ENCODE results near the gene C1orf159.
"Not testable (repeated sequence)": the region's sequence is repeated elsewhere in the genome, so short reads cannot be mapped to it uniquely, and the experiment has no call there.

Gene C1orf159

DNA sequence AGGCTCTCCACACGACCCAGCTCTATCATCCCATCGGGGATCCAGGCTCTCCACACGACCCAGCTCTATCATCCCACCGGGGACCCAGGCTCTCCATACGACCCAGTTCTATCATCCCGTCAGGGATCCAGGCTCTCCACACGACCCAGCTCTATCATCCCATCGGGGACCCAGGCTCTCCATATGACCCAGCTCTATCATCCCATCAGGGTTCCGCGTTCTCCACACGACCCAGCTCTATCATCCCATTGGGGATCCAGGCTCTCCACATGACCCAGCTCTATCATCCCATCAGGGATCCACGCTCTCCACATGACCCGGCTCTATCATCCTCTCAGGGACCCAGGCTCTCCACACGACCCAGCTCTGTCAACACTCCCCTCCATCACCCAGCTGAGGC lies 37.3 kb upstream of the C1orf159 start:
- not testable (repeated sequence) for H3K18ac ChIP-seq (ENCODE audit: low read length); H4K5ac ChIP-seq (ENCODE audit: low read length); H3K23ac ChIP-seq (ENCODE audit: low read length); H3K27me3 ChIP-seq (ENCODE audit: insufficient read depth, low read length, poor library complexity); H3K27ac ChIP-seq (ENCODE audit: low read depth, low read length); H2BK15ac ChIP-seq (replicated peaks; ENCODE audit: low read depth); H4K8ac ChIP-seq (ENCODE audit: low read depth, low read length); H3K4me3 ChIP-seq (ENCODE audit: low read length); H2AK5ac ChIP-seq (ENCODE audit: low read length); H3K4ac ChIP-seq (ENCODE audit: low read depth, low read length); H3K79me2 ChIP-seq (ENCODE audit: control insufficient read depth, insufficient read depth, low read length); H3K56ac ChIP-seq (ENCODE audit: low read length); H3K79me1 ChIP-seq (ENCODE audit: low read length); H3K36me3 ChIP-seq (ENCODE audit: control insufficient read depth, insufficient read depth, low read length); H2BK120ac ChIP-seq (ENCODE audit: low read depth, low read length); DNase-seq; H3K9ac ChIP-seq (ENCODE audit: low read length); H3K4me2 ChIP-seq (ENCODE audit: low read length); H2BK5ac ChIP-seq (ENCODE audit: low read length); H3K4me1 ChIP-seq (ENCODE audit: control insufficient read depth, low read depth, low read length)
- no CpG with 5 or more reads among the region's 14 CpGs for WGBS (ENCODE audit: extremely low coverage, insufficient coverage, low lambda C conversion rate)

- not testable (repeated sequence) for H3K9ac ChIP-seq (ENCODE audit: low read length); H4K8ac ChIP-seq (ENCODE audit: low read depth, low read length); H2BK5ac ChIP-seq (ENCODE audit: low read length); H3K27me3 ChIP-seq (ENCODE audit: insufficient read depth, low read length, poor library complexity); H3K4ac ChIP-seq (ENCODE audit: low read depth, low read length); H3K18ac ChIP-seq (ENCODE audit: low read length); H2BK15ac ChIP-seq (replicated peaks; ENCODE audit: low read depth); H3K27ac ChIP-seq (ENCODE audit: low read depth, low read length); H3K79me1 ChIP-seq (ENCODE audit: low read length); H2AK5ac ChIP-seq (ENCODE audit: low read length); H3K36me3 ChIP-seq (ENCODE audit: control insufficient read depth, insufficient read depth, low read length); H3K4me3 ChIP-seq (ENCODE audit: low read length); H3K56ac ChIP-seq (ENCODE audit: low read length); H3K79me2 ChIP-seq (ENCODE audit: control insufficient read depth, insufficient read depth, low read length); H3K23ac ChIP-seq (ENCODE audit: low read length); H2BK120ac ChIP-seq (ENCODE audit: low read depth, low read length); DNase-seq; H4K5ac ChIP-seq (ENCODE audit: low read length); H3K4me1 ChIP-seq (ENCODE audit: control insufficient read depth, low read depth, low read length); H3K4me2 ChIP-seq (ENCODE audit: low read length)
- no CpG with 5 or more reads among the region's 13 CpGs for WGBS (ENCODE audit: extremely low coverage, insufficient coverage, low lambda C conversion rate)
Observed at GRCh38 chr1:1152431-1152830, 36.5 kb upstream of the C1orf159 start.

GRCh38 chr1:1151306-1151705 lies 35.4 kb upstream of the C1orf159 start:
- Histone ChIP-seq H3K4me1 (ENCODE audit: control insufficient read depth, low read depth, low read length) (no peaks in the 10 kb centered on the region), H3K4ac (ENCODE audit: low read depth, low read length) (no peak overlapping the region), H3K23ac (ENCODE audit: low read length) (no peak overlapping the region), H3K27ac (ENCODE audit: low read depth, low read length) (no peak overlapping the region), H3K27me3 (ENCODE audit: insufficient read depth, low read length, poor library complexity) (no peaks in the 10 kb centered on the region), H3K36me3 (ENCODE audit: control insufficient read depth, insufficient read depth, low read length) (no peaks in the 10 kb centered on the region), H4K8ac (ENCODE audit: low read depth, low read length) (no peak overlapping the region), H2AK5ac (ENCODE audit: low read length) (no peak overlapping the region), H3K9ac (ENCODE audit: low read length) (no peak overlapping the region), H4K5ac (ENCODE audit: low read length) (no peak overlapping the region), H2BK5ac (ENCODE audit: low read length) (no peak overlapping the region), H3K4me3 (ENCODE audit: low read length) (no peak overlapping the region), H2BK15ac (replicated peaks; ENCODE audit: low read depth) (no peak overlapping the region), H3K4me2 (ENCODE audit: low read length) (no peak overlapping the region), H3K79me1 (ENCODE audit: low read length) (no peaks in the 10 kb centered on the region), H3K79me2 (ENCODE audit: control insufficient read depth, insufficient read depth, low read length) (no peaks in the 10 kb centered on the region), H3K18ac (ENCODE audit: low read length) (no peak overlapping the region), H3K56ac (ENCODE audit: low read length) (no peak overlapping the region), H2BK120ac (ENCODE audit: low read depth, low read length) (no peak overlapping the region)
- no peak for DNase-seq
- no CpG with 5 or more reads among the region's 21 CpGs for WGBS (ENCODE audit: extremely low coverage, insufficient coverage, low lambda C conversion rate)

- no peak overlapping the region for H3K4ac ChIP-seq (ENCODE audit: low read depth, low read length)
- H3K23ac ChIP-seq (ENCODE audit: low read length) = no peak overlapping the region
- H3K27ac ChIP-seq (ENCODE audit: low read depth, low read length) = no peak overlapping the region
- no peak overlapping the region for H2BK5ac ChIP-seq (ENCODE audit: low read length)
- H2BK15ac ChIP-seq (replicated peaks; ENCODE audit: low read depth) = no peak overlapping the region
- no peaks in the 10 kb centered on the region for H3K4me1 ChIP-seq (ENCODE audit: control insufficient read depth, low read depth, low read length)
- no peak overlapping the region for H2BK120ac ChIP-seq (ENCODE audit: low read depth, low read length)
- no CpG with 5 or more reads among the region's 12 CpGs for WGBS (ENCODE audit: extremely low coverage, insufficient coverage, low lambda C conversion rate)
- no peak overlapping the region for H3K9ac ChIP-seq (ENCODE audit: low read length)
- H2AK5ac ChIP-seq (ENCODE audit: low read length) = no peak overlapping the region
- no peak overlapping the region for H3K18ac ChIP-seq (ENCODE audit: low read length)
- no peaks in the 10 kb centered on the region for H3K79me1 ChIP-seq (ENCODE audit: low read length)
- H4K8ac ChIP-seq (ENCODE audit: low read depth, low read length) = no peak overlapping the region
- H3K4me2 ChIP-seq (ENCODE audit: low read length) = no peak overlapping the region
- H3K36me3 ChIP-seq (ENCODE audit: control insufficient read depth, insufficient read depth, low read length) = no peaks in the 10 kb centered on the region
- H3K27me3 ChIP-seq (ENCODE audit: insufficient read depth, low read length, poor library complexity) = no peaks in the 10 kb centered on the region
- no peak for DNase-seq
- no peak overlapping the region for H4K5ac ChIP-seq (ENCODE audit: low read length)
- no peaks in the 10 kb centered on the region for H3K79me2 ChIP-seq (ENCODE audit: control insufficient read depth, insufficient read depth, low read length)
- no peak overlapping the region for H3K4me3 ChIP-seq (ENCODE audit: low read length)
- H3K56ac ChIP-seq (ENCODE audit: low read length) = no peak overlapping the region
Observed at GRCh38 chr1:1150100-1150499, 34.2 kb upstream of the C1orf159 start.

GRCh38 chr1:1149416-1149815 lies 33.5 kb upstream of the C1orf159 start:
- Histone ChIP-seq H3K36me3 (ENCODE audit: control insufficient read depth, insufficient read depth, low read length) (no peaks in the 10 kb centered on the region), H2AK5ac (ENCODE audit: low read length) (no peak overlapping the region), H3K4me1 (ENCODE audit: control insufficient read depth, low read depth, low read length) (no peaks in the 10 kb centered on the region), H3K79me2 (ENCODE audit: control insufficient read depth, insufficient read depth, low read length) (no peaks in the 10 kb centered on the region), H3K27ac (ENCODE audit: low read depth, low read length) (no peak overlapping the region), H2BK5ac (ENCODE audit: low read length) (no peak overlapping the region), H3K79me1 (ENCODE audit: low read length) (no peaks in the 10 kb centered on the region), H2BK120ac (ENCODE audit: low read depth, low read length) (no peak overlapping the region), H3K23ac (ENCODE audit: low read length) (no peak overlapping the region), H3K56ac (ENCODE audit: low read length) (no peak overlapping the region), H3K27me3 (ENCODE audit: insufficient read depth, low read length, poor library complexity) (no peaks in the 10 kb centered on the region), H3K4me2 (ENCODE audit: low read length) (no peak overlapping the region), H3K18ac (ENCODE audit: low read length) (no peak overlapping the region), H3K4me3 (ENCODE audit: low read length) (no peak overlapping the region), H4K5ac (ENCODE audit: low read length) (no peak overlapping the region), H3K4ac (ENCODE audit: low read depth, low read length) (no peak overlapping the region), H4K8ac (ENCODE audit: low read depth, low read length) (no peak overlapping the region), H3K9ac (ENCODE audit: low read length) (no peak overlapping the region), H2BK15ac (replicated peaks; ENCODE audit: low read depth) (no peak overlapping the region)
- DNase-seq = no peak
- no CpG with 5 or more reads among the region's 15 CpGs for WGBS (ENCODE audit: extremely low coverage, insufficient coverage, low lambda C conversion rate)

DNA sequence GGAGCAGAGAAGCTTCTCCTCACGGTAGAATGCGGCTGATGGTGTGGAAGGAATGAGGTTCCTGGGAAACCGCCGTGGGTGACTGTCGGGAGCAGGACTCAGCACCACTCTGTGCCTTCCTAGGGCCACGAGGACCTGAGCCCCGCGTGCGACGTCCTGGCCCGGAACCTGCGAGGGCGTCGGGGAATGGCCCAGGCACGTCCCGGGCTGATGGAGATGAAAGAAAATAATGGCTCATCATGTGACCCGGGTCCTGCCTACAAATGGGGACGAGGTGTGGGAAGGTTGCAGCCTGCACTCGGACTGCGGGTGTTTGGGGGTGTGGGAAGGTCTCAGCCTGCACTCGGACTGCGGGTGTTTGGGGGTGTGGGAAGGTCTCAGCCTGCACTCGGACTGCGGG lies 32.7 kb upstream of the C1orf159 start:
- no peak overlapping the region for H3K4me3 ChIP-seq (ENCODE audit: low read length)
- H3K4ac ChIP-seq (ENCODE audit: low read depth, low read length) = no peak overlapping the region
- H3K4me1 ChIP-seq (ENCODE audit: control insufficient read depth, low read depth, low read length) = no peaks in the 10 kb centered on the region
- H2BK5ac ChIP-seq (ENCODE audit: low read length) = no peak overlapping the region
- no CpG with 5 or more reads among the region's 24 CpGs for WGBS (ENCODE audit: extremely low coverage, insufficient coverage, low lambda C conversion rate)
- H3K27ac ChIP-seq (ENCODE audit: low read depth, low read length) = no peak overlapping the region
- no peaks in the 10 kb centered on the region for H3K36me3 ChIP-seq (ENCODE audit: control insufficient read depth, insufficient read depth, low read length)
- H3K79me2 ChIP-seq (ENCODE audit: control insufficient read depth, insufficient read depth, low read length) = no peaks in the 10 kb centered on the region
- H3K23ac ChIP-seq (ENCODE audit: low read length) = no peak overlapping the region
- no peak overlapping the region for H3K56ac ChIP-seq (ENCODE audit: low read length)
- no peak overlapping the region for H2BK15ac ChIP-seq (replicated peaks; ENCODE audit: low read depth)
- no peak overlapping the region for H2AK5ac ChIP-seq (ENCODE audit: low read length)
- H4K8ac ChIP-seq (ENCODE audit: low read depth, low read length) = no peak overlapping the region
- H4K5ac ChIP-seq (ENCODE audit: low read length) = no peak overlapping the region
- H2BK120ac ChIP-seq (ENCODE audit: low read depth, low read length) = no peak overlapping the region
- no peak overlapping the region for H3K4me2 ChIP-seq (ENCODE audit: low read length)
- H3K9ac ChIP-seq (ENCODE audit: low read length) = no peak overlapping the region
- no peaks in the 10 kb centered on the region for H3K79me1 ChIP-seq (ENCODE audit: low read length)
- H3K27me3 ChIP-seq (ENCODE audit: insufficient read depth, low read length, poor library complexity) = no peaks in the 10 kb centered on the region
- H3K18ac ChIP-seq (ENCODE audit: low read length) = no peak overlapping the region
- no peak for DNase-seq
